Measurements from ENCODE around the gene HUNK.
"Not testable (repeated sequence)": the region's sequence is repeated elsewhere in the genome, so short reads cannot be mapped to it uniquely, and the experiment has no call there.

HUNK gene

DNA sequence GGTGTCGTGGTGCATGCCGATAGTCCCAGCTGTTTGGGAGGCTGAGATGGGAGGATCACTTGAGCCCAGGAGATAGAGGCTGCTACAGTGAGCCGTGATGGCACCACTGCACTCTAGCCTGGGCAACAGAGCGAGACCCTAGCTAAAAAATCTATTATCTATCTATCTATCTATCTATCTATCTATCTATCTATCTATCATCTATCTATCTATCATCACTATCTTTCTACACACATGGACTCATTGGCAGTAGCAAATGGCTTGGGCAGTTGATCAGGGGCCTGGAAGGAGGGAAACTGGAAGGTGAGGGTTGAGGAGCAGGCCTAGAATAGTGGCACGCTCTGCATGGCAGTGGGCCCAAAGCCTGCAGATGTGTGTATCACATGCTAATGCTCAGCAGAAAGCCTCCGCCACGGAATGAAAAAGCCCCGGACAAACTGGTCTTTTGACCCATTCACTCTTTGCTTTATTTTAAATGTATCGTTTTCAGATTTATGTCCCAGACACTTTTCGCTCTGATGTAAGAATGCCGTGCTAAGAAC lies 7.3 kb upstream of the HUNK start:
- Histone ChIP-seq H3K4me1 (ENCODE audit: low read depth, poor library complexity, severe bottlenecking) (no peaks in the 10 kb centered on the region), H3K27ac (no peak overlapping the region), H3K79me2 (ENCODE audit: insufficient read depth, low read depth) (no peaks in the 10 kb centered on the region), H3K4me3 (IDR thresholded peaks at IDR 0.05; ENCODE audit: insufficient read depth, low read depth, low read length) (no peak overlapping the region), H3K36me3 (ENCODE audit: insufficient read depth) (no peaks in the 10 kb centered on the region), H3K4me2 (no peak overlapping the region), H3K27me3 (ENCODE audit: insufficient read depth, low read depth) (no peaks in the 10 kb centered on the region), H3K9ac (no peak overlapping the region), H2AFZ (ENCODE audit: low read depth) (no peak overlapping the region), H4K20me1 (ENCODE audit: insufficient read depth) (no peaks in the 10 kb centered on the region)
- TF ChIP-seq, protein P1, sequence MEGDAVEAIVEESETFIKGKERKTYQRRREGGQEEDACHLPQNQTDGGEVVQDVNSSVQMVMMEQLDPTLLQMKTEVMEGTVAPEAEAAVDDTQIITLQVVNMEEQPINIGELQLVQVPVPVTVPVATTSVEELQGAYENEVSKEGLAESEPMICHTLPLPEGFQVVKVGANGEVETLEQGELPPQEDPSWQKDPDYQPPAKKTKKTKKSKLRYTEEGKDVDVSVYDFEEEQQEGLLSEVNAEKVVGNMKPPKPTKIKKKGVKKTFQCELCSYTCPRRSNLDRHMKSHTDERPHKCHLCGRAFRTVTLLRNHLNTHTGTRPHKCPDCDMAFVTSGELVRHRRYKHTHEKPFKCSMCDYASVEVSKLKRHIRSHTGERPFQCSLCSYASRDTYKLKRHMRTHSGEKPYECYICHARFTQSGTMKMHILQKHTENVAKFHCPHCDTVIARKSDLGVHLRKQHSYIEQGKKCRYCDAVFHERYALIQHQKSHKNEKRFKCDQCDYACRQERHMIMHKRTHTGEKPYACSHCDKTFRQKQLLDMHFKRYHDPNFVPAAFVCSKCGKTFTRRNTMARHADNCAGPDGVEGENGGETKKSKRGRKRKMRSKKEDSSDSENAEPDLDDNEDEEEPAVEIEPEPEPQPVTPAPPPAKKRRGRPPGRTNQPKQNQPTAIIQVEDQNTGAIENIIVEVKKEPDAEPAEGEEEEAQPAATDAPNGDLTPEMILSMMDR (conservative IDR thresholded peaks at IDR 0.05; ENCODE audit: low read depth, low read length), result no peak

DNA sequence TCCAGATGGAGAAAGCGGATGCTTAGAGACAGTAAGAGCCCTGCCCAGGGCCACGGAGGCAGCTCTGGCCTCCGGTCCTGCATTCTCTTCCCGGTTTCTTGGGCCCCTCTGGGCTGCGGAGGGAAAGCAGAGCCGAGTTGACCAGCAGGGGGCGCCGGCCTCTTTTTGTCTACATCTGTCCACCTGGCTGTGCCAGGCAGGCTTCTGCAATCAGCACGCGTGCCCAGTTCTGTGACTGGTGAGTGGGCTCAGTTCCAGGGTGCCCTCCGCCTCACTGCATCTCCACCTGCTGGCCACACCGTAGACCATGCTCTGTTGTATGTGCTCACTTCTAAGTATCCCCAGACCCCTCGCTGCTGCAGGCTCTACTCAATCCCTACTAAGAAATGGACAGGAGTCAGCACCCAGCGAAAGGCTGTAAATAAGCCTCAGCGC lies 6.7 kb upstream of the HUNK start:
- Histone ChIP-seq H2AFZ (ENCODE audit: low read depth) (no peak overlapping the region), H3K9ac (no peak overlapping the region), H3K4me3 (IDR thresholded peaks at IDR 0.05; ENCODE audit: insufficient read depth, low read depth, low read length) (no peak overlapping the region), H3K4me1 (ENCODE audit: low read depth, poor library complexity, severe bottlenecking) (no peaks in the 10 kb centered on the region), H3K27ac (no peak overlapping the region), H4K20me1 (ENCODE audit: insufficient read depth) (no peaks in the 10 kb centered on the region), H3K79me2 (ENCODE audit: insufficient read depth, low read depth) (no peaks in the 10 kb centered on the region), H3K27me3 (ENCODE audit: insufficient read depth, low read depth) (no peaks in the 10 kb centered on the region), H3K4me2 (no peak overlapping the region), H3K36me3 (ENCODE audit: insufficient read depth) (no peaks in the 10 kb centered on the region)
- TF ChIP-seq, protein P1 (conservative IDR thresholded peaks at IDR 0.05; ENCODE audit: low read depth, low read length), result peak; percentile 92

DNA sequence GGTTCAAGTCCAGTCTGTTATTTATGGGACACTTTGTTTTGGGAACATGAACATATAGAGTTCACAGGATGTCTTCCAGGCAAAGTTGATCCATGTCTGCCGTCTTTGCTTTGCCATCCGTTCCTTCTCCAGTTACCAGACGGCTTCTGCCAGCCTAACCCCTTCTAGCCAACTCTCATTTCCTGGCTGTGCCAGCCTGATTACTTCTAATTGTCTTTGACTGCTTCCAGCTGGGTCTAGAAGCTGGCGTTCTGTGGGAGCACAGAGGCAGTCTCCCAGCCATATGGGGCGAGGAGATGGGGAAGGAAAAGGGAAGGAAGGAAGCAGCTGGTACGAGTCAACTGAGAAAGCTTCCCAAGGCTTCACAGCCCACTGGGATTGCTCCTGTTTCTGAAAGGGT lies 3.1 kb upstream of the HUNK start:
- TF ChIP-seq, protein P1 (conservative IDR thresholded peaks at IDR 0.05; ENCODE audit: low read depth, low read length), result no peak
- Histone ChIP-seq H3K4me1 (ENCODE audit: low read depth, poor library complexity, severe bottlenecking) (peaks cover 5% of the 10 kb centered on the region), H2AFZ (ENCODE audit: low read depth) (no peak overlapping the region), H3K27me3 (ENCODE audit: insufficient read depth, low read depth) (no peaks in the 10 kb centered on the region), H3K4me2 (no peak overlapping the region), H3K36me3 (ENCODE audit: insufficient read depth) (no peaks in the 10 kb centered on the region), H3K27ac (no peak overlapping the region), H3K9ac (no peak overlapping the region), H4K20me1 (ENCODE audit: insufficient read depth) (no peaks in the 10 kb centered on the region), H3K79me2 (ENCODE audit: insufficient read depth, low read depth) (no peaks in the 10 kb centered on the region), H3K4me3 (IDR thresholded peaks at IDR 0.05; ENCODE audit: insufficient read depth, low read depth, low read length) (no peak overlapping the region)

DNA sequence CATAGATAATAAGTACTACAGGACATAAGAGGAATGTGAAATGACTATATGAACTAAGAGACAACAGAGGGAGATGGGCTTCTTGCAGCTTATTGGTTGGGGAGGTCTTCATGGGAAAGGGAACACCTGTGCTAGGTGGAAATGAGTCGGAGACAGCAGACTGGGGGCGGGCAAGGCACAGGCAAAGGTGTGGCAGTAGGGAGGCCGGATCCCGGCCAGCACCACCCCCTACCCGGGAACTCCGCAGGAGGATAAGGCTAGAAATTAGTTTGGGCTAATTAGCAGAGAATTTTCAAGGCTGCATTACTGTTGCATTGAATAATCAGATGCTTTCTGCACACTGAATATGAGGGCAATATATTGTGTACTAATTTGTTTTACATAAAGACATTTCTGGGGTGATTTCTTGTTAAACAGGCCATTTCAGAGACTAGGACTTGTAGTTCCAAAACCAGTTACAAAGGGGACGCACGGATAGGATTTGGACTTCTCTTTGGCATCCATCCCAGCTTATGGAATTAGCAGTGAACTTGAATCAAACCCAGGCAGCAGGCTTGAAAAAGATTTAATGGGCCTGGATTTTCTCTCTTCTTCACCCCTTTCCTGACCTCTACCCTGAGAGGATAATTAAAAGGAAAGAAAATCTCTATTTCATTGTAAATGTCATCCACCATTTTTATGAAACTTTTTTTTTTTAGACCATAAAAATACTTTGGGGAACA lies 2.2 kb upstream of the HUNK start:
- H3K27me3 ChIP-seq (ENCODE audit: insufficient read depth, low read depth), result no peaks in the 10 kb centered on the region
- no peaks in the 10 kb centered on the region for H3K36me3 ChIP-seq (ENCODE audit: insufficient read depth)
- TF ChIP-seq, protein P1 (conservative IDR thresholded peaks at IDR 0.05; ENCODE audit: low read depth, low read length), result no peak
- no peak overlapping the region for H3K27ac ChIP-seq
- no peak overlapping the region for H2AFZ ChIP-seq (ENCODE audit: low read depth)
- no peaks in the 10 kb centered on the region for H4K20me1 ChIP-seq (ENCODE audit: insufficient read depth)
- no peak overlapping the region for H3K4me3 ChIP-seq (IDR thresholded peaks at IDR 0.05; ENCODE audit: insufficient read depth, low read depth, low read length)
- no peak overlapping the region for H3K4me2 ChIP-seq
- peaks cover 5% of the 10 kb centered on the region for H3K4me1 ChIP-seq (ENCODE audit: low read depth, poor library complexity, severe bottlenecking)
- no peak overlapping the region for H3K9ac ChIP-seq
- H3K79me2 ChIP-seq (ENCODE audit: insufficient read depth, low read depth), result no peaks in the 10 kb centered on the region

DNA sequence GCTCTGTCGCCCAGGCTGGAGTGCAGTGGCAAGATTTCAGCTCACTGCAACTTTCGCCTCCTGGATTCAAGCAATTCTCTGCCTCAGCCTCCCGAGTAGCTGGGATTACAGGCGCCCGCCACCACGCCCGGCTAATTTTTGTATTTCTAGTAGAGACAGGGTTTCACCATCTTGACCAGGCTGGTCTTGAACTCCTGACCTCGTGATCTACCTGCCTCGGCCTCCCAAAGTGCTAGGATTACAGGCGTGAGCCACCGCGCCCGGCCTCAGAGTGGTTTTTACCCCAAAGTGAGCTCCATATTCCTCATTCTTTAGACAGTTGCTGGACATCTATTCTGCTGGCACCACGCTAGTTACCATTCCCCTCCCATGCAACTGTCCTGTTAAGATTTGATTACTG lies 1.4 kb upstream of the HUNK start:
- H3K4me3 ChIP-seq (IDR thresholded peaks at IDR 0.05; ENCODE audit: insufficient read depth, low read depth, low read length); H3K27ac ChIP-seq; H4K20me1 ChIP-seq (ENCODE audit: insufficient read depth); H2AFZ ChIP-seq (ENCODE audit: low read depth); H3K9ac ChIP-seq; H3K79me2 ChIP-seq (ENCODE audit: insufficient read depth, low read depth); H3K4me1 ChIP-seq (ENCODE audit: low read depth, poor library complexity, severe bottlenecking); H3K27me3 ChIP-seq (ENCODE audit: insufficient read depth, low read depth); H3K36me3 ChIP-seq (ENCODE audit: insufficient read depth): not testable (repeated sequence)
- H3K4me2 ChIP-seq, result peak overlapping the region; percentile 74
